ENCODE data around the gene NCF4.

The NCF4 gene

DNA sequence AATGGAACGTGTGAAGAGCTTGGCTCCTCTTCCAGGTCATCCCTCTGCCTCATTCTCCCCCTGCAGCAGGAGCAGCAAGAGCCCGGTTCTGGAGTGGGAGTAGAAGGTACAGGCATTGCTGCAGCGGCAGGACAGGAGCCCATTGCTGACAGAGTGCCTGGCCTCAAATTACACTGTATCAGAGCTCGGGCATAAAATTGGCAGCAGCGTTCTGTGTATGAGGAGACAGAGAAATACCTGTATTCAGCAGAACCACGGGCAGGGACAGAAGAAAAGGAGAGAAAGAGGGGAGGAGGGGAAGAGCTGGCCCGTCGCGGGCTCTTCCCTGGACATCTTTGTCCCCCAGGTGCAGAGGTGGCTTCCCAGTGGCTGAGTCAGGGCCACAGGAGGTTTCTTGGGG is 2.6 kb upstream of the NCF4 start:
- DNase-seq (ENCODE audit: low read depth in 2 of 2) = no peak
- no peak overlapping the region for H3K4me3 ChIP-seq (replicated peaks in 1 of 2; ENCODE audit: low read depth in 2 of 2, low read length in 2 of 2)
- TF ChIP-seq, protein P1, sequence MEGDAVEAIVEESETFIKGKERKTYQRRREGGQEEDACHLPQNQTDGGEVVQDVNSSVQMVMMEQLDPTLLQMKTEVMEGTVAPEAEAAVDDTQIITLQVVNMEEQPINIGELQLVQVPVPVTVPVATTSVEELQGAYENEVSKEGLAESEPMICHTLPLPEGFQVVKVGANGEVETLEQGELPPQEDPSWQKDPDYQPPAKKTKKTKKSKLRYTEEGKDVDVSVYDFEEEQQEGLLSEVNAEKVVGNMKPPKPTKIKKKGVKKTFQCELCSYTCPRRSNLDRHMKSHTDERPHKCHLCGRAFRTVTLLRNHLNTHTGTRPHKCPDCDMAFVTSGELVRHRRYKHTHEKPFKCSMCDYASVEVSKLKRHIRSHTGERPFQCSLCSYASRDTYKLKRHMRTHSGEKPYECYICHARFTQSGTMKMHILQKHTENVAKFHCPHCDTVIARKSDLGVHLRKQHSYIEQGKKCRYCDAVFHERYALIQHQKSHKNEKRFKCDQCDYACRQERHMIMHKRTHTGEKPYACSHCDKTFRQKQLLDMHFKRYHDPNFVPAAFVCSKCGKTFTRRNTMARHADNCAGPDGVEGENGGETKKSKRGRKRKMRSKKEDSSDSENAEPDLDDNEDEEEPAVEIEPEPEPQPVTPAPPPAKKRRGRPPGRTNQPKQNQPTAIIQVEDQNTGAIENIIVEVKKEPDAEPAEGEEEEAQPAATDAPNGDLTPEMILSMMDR (IDR thresholded peaks at IDR 0.05; ENCODE audit: low read depth, low read length) = no peak

DNA sequence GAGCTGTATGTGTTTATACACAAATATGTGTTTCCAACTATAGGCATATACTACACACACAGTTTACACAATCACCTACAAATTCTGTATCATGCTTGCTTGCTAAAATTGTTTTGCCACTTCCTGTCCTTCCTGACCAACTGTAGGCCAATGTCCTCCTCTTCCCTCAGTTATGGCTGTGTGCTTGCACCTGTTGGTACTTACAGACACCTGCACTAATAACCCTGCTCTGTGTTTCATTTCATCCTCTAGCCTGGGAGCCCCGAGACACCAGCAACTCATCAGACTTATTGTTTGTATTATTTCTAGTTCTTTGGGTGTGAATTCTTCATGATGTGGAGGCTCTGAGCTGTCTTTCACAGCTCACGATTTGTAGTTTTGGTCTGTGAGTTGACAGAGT is 1.8 kb upstream of the NCF4 start:
- TF ChIP-seq, protein P1 (IDR thresholded peaks at IDR 0.05; ENCODE audit: low read depth, low read length) = no peak
- no peak for DNase-seq (ENCODE audit: low read depth in 2 of 2)
- H3K4me3 ChIP-seq (replicated peaks in 1 of 2; ENCODE audit: low read depth in 2 of 2, low read length in 2 of 2) = no peak overlapping the region

DNA sequence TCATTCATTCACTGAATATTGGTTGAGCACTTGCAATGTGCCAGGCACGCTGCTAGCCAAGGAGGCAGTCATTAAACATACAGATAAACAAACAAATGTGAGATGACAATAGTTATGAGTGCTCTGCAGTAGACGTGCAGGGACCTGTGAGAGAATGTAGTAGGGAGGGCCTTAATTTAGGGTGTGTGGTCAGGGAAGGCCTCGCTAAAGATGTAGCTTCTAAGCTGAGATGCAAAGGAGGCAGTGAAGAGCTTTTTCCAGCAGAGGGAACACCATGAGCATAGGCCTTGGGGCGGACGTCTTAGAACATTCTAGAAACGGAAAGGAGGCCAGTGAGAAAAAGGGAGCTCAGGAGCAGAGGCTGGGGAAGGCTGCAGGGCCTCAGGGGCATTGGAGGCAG is 789 bp upstream of the NCF4 start:
- TF ChIP-seq, protein P1 (IDR thresholded peaks at IDR 0.05; ENCODE audit: low read depth, low read length) = no peak
- DNase-seq (ENCODE audit: low read depth in 2 of 2) = no peak
- H3K4me3 ChIP-seq (replicated peaks in 1 of 2; ENCODE audit: low read depth in 2 of 2, low read length in 2 of 2) = no peak overlapping the region

DNA sequence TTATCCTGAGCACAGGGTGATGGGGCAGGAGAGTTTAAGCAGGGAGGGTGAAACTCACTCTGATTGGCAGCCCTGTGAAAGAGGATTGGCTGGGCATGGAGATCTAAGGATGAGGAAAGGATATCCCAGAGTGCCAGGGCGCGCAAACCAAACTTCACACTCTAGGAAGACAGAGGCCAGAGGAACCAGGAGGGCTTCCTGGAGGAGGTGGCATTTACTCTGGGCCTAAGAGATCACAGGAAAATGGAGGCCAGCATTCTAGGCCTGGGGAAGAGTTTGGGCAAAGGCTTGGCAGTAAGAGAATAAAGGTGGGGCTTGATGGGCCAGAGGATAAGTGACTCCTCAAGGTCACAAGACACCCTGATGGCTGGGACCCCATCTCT is 377 bp upstream of the NCF4 start:
- H3K4me3 ChIP-seq (replicated peaks in 1 of 2; ENCODE audit: low read depth in 2 of 2, low read length in 2 of 2) = no peak overlapping the region
- DNase-seq (ENCODE audit: low read depth in 2 of 2) = no peak
- TF ChIP-seq, protein P1 (IDR thresholded peaks at IDR 0.05; ENCODE audit: low read depth, low read length) = no peak

DNA sequence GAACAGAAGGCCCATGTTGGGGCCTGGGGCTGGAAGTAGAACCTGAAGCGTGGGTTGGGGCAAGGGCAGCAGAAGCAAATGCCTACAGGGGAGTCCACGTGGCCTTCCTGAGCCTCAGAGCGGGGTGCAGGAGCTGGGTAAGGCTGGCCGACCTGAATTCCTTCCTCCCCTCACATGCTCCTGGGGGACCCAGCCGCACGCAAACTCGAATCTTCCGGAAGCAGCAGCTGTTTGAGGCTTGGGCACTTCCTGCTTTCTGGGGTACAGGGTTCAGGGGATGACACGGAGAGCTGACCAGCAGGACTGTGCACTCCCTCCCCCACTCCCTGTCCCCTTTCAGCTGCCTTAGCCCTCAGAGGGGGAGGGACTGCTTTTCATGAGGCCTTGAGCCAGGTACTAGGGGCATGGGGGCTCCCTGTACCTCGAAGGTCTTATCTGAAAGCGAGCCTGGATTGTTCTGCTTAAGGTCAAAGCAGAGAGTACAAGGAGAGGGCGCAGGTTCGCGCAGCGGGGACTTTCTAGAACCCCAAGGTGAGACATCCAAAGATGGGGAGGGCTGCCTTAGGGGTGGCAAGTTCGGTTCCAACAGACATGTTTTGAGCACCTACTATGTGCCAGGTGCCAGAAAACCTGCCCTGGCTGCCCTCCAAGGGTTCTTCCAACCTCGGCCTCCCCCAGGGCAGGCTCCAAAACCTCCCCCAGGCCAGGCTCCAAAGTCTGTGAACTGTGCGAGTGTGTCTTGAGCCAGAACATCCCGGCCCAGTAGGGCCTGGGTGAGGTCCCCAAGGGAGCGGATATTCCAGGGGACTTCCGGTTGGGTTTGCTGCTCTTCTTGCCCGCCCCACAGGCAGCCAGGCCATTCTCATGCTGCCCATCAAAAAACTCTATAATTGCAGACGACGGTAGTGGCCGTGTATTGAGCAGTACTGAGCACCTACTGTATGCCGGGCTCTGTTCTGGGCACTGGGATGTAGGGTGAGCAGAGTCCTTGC is 1.7 kb downstream of the NCF4 start:
- no peak for DNase-seq (ENCODE audit: low read depth in 2 of 2)
- H3K4me3 ChIP-seq (replicated peaks in 1 of 2; ENCODE audit: low read depth in 2 of 2, low read length in 2 of 2) = no peak overlapping the region

DNA sequence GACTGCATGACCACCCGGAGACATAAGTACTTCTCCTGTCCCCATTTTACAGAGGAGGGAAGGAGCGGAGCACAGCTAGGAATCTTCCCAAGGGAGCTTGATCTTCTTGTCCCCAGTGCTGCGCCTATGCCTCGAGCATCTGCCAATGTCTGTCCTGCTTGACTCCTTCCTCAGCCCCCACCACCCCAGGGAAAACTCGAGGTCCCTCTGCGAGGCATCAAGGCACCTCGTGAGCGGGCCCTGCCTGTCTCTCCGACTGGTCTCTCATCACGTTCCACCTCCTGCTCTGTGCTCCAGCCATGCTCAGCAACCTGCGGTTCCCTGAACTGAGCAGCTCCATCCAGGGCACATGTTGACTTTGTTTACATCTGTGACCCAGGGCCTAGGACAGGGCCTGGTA is 2.5 kb downstream of the NCF4 start:
- no peak for DNase-seq (ENCODE audit: low read depth in 2 of 2)
- TF ChIP-seq, protein P1 (IDR thresholded peaks at IDR 0.05; ENCODE audit: low read depth, low read length) = no peak
- H3K4me3 ChIP-seq (replicated peaks in 1 of 2; ENCODE audit: low read depth in 2 of 2, low read length in 2 of 2) = no peak overlapping the region

More for the DNA sequence above, 1.7 kb downstream of the NCF4 start:
- TF ChIP-seq, protein P1 (IDR thresholded peaks at IDR 0.05; ENCODE audit: low read depth, low read length) = no peak

Measured in cardiac fibroblast (primary cell).